Smooth muscle cell of trachea (primary cell): Measurements from ENCODE around the gene EARS2. TPM values are rescaled to one million over a fixed set of nuclear protein-coding genes. Genes with fewer than 3 reads are reported as not detected.

Source experiments
- total RNA-seq: library from RNA; depleted of rRNA; stranded (reverse); fragments of >200 nt; gene quantifications from 2 replicates; pipeline ENCODE4 v1.2.1, GENCODE V29; 2014

The EARS2 gene
- 38.3 and 48.5 TPM in 2 replicates for total RNA-seq

DNA sequence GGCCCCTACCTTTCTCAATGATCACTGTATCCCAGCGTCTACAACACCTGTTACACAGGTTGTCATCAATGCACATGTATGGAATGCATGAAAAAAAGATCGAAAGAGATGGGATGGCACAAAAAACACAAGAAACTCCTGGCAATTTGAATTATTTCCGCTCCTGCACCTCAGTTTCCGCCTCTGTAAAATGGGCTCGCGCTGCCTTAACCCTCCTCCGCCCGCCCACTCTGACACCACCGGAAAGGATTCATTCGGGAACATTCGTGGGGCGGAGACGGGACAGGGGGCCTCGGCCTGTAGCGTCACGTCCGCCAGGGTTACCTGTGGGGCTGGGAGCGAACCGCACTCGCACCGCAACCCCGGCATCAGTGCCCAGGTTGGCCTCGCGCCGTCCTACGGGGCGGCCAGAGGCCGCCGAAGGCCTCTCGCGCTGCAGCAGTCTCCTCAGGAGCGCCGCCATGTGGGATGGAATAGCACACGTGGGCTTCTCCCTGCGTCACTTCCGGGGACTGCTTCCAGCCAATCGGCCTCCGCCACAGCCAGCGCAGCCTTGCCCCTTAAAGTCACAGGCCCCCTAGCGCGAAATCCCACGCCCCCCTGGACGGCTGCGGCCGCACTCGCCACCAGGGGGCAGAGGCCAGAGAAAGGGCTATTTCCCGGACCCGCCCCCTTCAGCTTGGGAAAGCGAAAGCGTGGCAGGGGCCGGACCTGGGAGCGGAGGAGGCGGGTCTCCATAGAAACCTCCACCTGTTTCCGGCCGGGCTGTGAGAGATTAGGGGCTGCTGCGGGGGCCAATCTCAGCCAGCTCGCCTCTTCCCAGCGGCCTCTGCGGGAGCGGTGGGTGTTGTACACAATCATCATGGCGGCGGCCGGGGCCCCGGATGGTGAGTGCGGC, at the start of gene EARS2, which contains the start of gene UBFD1:
TSS of gene EARS2 (minus strand) at position 470 of the 898 bp plus-strand sequence. CDS start at position 463, 7 bp downstream.
TSS of gene UBFD1 (plus strand) at position 847 of the 898 bp plus-strand sequence. CDS start at position 863, 16 bp downstream.

DNA sequence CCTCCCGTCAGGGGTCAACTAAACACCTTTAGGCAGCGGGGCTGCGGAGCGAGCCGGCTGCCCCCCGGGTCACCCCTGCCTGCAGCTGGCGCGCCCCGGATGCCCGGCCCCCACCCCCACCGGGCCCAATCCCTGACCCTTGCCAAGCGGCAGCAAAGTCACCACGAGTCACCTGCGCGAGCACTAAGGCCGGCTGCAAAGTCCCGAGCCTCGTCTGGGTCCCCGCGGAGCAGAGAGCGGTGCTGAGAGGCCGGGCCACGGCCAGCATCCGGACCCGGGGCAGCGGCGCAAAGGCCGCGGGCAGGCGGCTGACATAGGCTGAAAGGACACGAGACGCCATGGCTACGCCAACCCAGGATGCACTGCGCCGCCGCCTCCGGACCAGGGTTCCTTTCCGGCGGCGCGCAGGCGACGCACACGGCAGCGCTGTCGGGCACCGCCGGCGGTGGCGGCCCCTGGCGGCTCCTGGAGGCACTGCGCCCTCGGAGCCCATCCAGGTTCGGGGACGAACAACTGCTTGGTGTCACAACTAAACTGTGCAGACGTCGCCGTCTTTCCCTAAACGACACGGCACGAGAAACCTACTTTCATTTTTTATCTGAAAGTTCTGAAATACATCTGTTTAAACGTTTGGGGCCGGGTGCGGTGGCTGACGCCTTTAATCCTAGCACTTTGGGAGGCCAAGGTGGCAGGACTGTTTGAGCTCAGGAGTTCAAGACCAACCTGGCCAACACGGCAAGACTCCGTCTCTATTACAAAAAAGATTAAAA, 39.0 kb upstream of the EARS2 start, which contains the start of gene NDUFAB1:
TSS of gene NDUFAB1 (minus strand) at position 366 of the 770 bp plus-strand sequence. CDS start at position 340, 26 bp downstream.

GRCh38 chr16:23510164-23510914, 46.8 kb downstream of the EARS2 start, which contains the start of gene GGA2:
TSS of gene GGA2 (minus strand) at chr16:23510494. CDS start at chr16:23510411, 83 bp downstream.

Other genes with a start within 250 kb of the EARS2 start
- gene COG7, start 104.2 kb downstream of the EARS2 start, total RNA-seq = 18.5 and 26.9 TPM in 2 replicates
- 38.4 and 39.0 TPM in 2 replicates for gene GGA2, start 46.9 kb downstream of the EARS2 start, total RNA-seq
- 71.0 and 152 TPM in 2 replicates for gene UBFD1, start 377 bp upstream of the EARS2 start, total RNA-seq
- gene NDUFAB1, start 39.0 kb upstream of the EARS2 start, total RNA-seq = 32.3 and 71.6 TPM in 2 replicates
- gene PALB2, start 84.0 kb upstream of the EARS2 start, total RNA-seq = 7.0 and 8.4 TPM in 2 replicates
- 50.3 and 99.3 TPM in 2 replicates for gene DCTN5, start 84.1 kb upstream of the EARS2 start, total RNA-seq
- gene PLK1, start 121.5 kb upstream of the EARS2 start, total RNA-seq = 4.6 and 27.1 TPM in 2 replicates
- gene ERN2, start 155.9 kb upstream of the EARS2 start, total RNA-seq = 0.15 and 0.33 TPM in 2 replicates
- not detected in 2 replicates for gene CHP2, start 197.7 kb upstream of the EARS2 start, total RNA-seq